B cell (primary cell): Measurements from ENCODE around the gene MED16. TPM values are rescaled to one million over a fixed set of nuclear protein-coding genes. Genes with fewer than 3 reads are reported as not detected.

Experiments
- ATAC-seq: fragments of 200-7000 bp; cut with Tn5 transposase; one replicate; pipeline ENCODE4 v1.10.0; 2021; ENCODE audit warnings: low read depth, mild to moderate bottlenecking, moderate number of reproducible peaks, moderate library complexity
- CTCF ChIA-PET: fragments of 350-600 bp; sonication (Branson Sonifier 250); formaldehyde crosslinking; loops from one replicate; lab custom pipeline; 2021; ENCODE audit warnings: antibody characterized with exemption, inconsistent platforms; lab: Charles Lee
- POLR2A ChIA-PET: fragments of 350-600 bp; sonication (Branson Sonifier 250); formaldehyde crosslinking; loops from one replicate; lab custom pipeline; 2021; ENCODE audit warnings: antibody characterized with exemption; lab: Charles Lee
- DNase-seq: peaks from one replicate; pipeline ENCODE4 v3.0.0; 2013
- H2AFZ ChIP-seq: 2 replicates; pipeline ENCODE4 v1.6.1; 2012; ENCODE audit warnings: mild to moderate bottlenecking, low read depth, low read length; ENCODE audit not compliant: insufficient read depth, poor library complexity, severe bottlenecking
- H3K27ac ChIP-seq, 2 donors: 1 replicate in 1 of 2; 2 replicates in 1 of 2; pipeline ENCODE4 v1.5.1; 2012 to 2013; ENCODE audit warnings: low read length in 2 of 2, mild to moderate bottlenecking in 2 of 2, moderate library complexity in 1 of 2
- H3K27me3 ChIP-seq, 4 experiments: fragments of 200-600 bp in 1 of 4; sonication (generic) in 1 of 4; replicated peaks in 1 of 4; 1 replicate in 2 of 4; 2 replicates in 2 of 4; pipeline versions ENCODE4 v1.6.1 to v1.7.0; 2013 to 2016; ENCODE audit warnings: low read length in 3 of 4, mild to moderate bottlenecking in 2 of 4, mixed read lengths in 1 of 4, moderate library complexity in 1 of 4; ENCODE audit not compliant: insufficient read depth in 4 of 4, control insufficient read depth in 3 of 4; ENCODE audit errors: control extremely low read depth in 1 of 4
- H3K36me3 ChIP-seq, 2 experiments: replicated peaks in 1 of 2; 1 replicate in 1 of 2; 2 replicates in 1 of 2; pipeline versions ENCODE4 v1.6.1 to v1.7.1; 2013; ENCODE audit warnings: low read length in 1 of 2; ENCODE audit not compliant: insufficient read depth in 2 of 2, control insufficient read depth in 1 of 2; ENCODE audit errors: control extremely low read depth in 1 of 2, extremely low read depth in 1 of 2
- H3K4me1 ChIP-seq, 2 donors: fragments of 200-600 bp in 1 of 2; sonication (generic) in 1 of 2; 1 replicate in 1 of 2; 2 replicates in 1 of 2; pipeline versions ENCODE4 v1.5.1 to v1.6.1; 2013 to 2017; ENCODE audit warnings: low read length in 2 of 2; ENCODE audit not compliant: control insufficient read depth in 2 of 2, insufficient read depth in 2 of 2
- H3K4me2 ChIP-seq: replicated peaks from 2 replicates; pipeline ENCODE3; 2012; ENCODE audit warnings: mild to moderate bottlenecking, low read depth, low read length; ENCODE audit not compliant: poor library complexity, severe bottlenecking
- H3K4me3 ChIP-seq, 5 experiments: fragments of 200-600 bp in 1 of 5; sonication (generic) in 1 of 5; 1 replicate in 3 of 5; 2 replicates in 2 of 5; pipeline versions ENCODE4 v1.5.1 to v1.7.0; 2011 to 2016; ENCODE audit warnings: low read length in 4 of 5, mild to moderate bottlenecking in 4 of 5, low read depth in 2 of 5, control low read depth in 1 of 5, moderate library complexity in 1 of 5; ENCODE audit not compliant: insufficient read depth in 1 of 5; ENCODE audit errors: control extremely low read depth in 1 of 5, extremely low read depth in 1 of 5
- H3K79me2 ChIP-seq: fragments of 200-600 bp; sonication (generic); one replicate; pipeline ENCODE4 v1.6.0; 2016; ENCODE audit warnings: low read length; ENCODE audit not compliant: control insufficient read depth, insufficient read depth
- H3K9ac ChIP-seq: fragments of 200-600 bp; sonication (generic); 2 replicates; pipeline ENCODE4 v1.6.1; 2017; ENCODE audit warnings: mild to moderate bottlenecking, low read length, moderate library complexity
- H3K9me3 ChIP-seq, 3 donors: one replicate each; pipeline versions ENCODE4 v1.6.1 to v1.7.1; 2013; ENCODE audit warnings: low read length in 2 of 3; ENCODE audit not compliant: control insufficient read depth in 2 of 3, insufficient read depth in 1 of 3; ENCODE audit errors: control extremely low read depth in 1 of 3
- H4K20me1 ChIP-seq: 2 replicates; pipeline ENCODE4 v1.6.0; 2012; ENCODE audit warnings: mild to moderate bottlenecking, low read length; ENCODE audit not compliant: insufficient read depth, control insufficient read depth, poor library complexity, severe bottlenecking
- H3K27ac Mint-ChIP-seq: one replicate; pipeline ENCODE4 v1.8.0; 2021; ENCODE audit warnings: mixed read lengths
- H3K27me3 Mint-ChIP-seq: one replicate; pipeline ENCODE4 v1.8.0; 2021; ENCODE audit warnings: mixed read lengths
- H3K4me1 Mint-ChIP-seq: one replicate; pipeline ENCODE4 v1.8.0; 2021; ENCODE audit warnings: mixed read lengths
- H3K4me3 Mint-ChIP-seq: one replicate; pipeline ENCODE4 v1.8.0; 2021; ENCODE audit warnings: mixed read lengths
- H3K9me3 Mint-ChIP-seq: one replicate; pipeline ENCODE4 v1.8.0; 2022; ENCODE audit warnings: mixed read lengths; ENCODE audit not compliant: insufficient read depth
- CTCF ChIP-seq: fragments of 200-600 bp; IDR thresholded peaks from one replicate; pipeline ENCODE4 v1.8.0; 2022; ENCODE audit warnings: antibody characterized with exemption, mild to moderate bottlenecking
- EZH2 ChIP-seq: IDR thresholded peaks from 2 replicates; pipeline ENCODE4 v1.6.1; 2012; ENCODE audit warnings: borderline replicate concordance, low read depth, mild to moderate bottlenecking, moderate library complexity, low read length; ENCODE audit not compliant: insufficient read depth, poor library complexity, severe bottlenecking
- WGBS: methylation state at CpG from one replicate; pipeline ENCODE4 v1.1.5; 2013; ENCODE audit warnings: missing lambda C conversion rate; ENCODE audit not compliant: insufficient coverage; 5-methylcytosine and 5-hydroxymethylcytosine counted together
- intact Hi-C: fragments of 100-400 bp; cut with micrococcal nuclease; formaldehyde crosslinking; loops from one replicate; pipeline ENCODE4 v1.10.0; 2022
- polyA plus RNA-seq: library from polyadenylated mRNA; depleted of rRNA; stranded (reverse); fragments of >200 nt; gene quantifications from 2 replicates; pipeline ENCODE4 v1.2.3, GENCODE V29; 2012
- total RNA-seq, 2 donors: library from RNA; stranded (reverse); fragments of 120-200 nt in 1 of 2; gene quantifications; 1 replicate in 1 of 2; 2 replicates in 1 of 2; pipeline versions ENCODE4 v1.2.3 to v1.2.4, GENCODE V29; 2013 to 2022

The MED16 gene
- total and polyA plus RNA-seq, 2 donors (not counting 1 experiment from before 2014, with no cell fraction given): 85.0 to 85.3 TPM

GRCh38 chr19:940591-941291 lies 47.8 kb upstream of the MED16 start:
- Histone ChIP-seq H2AFZ (peak overlapping the region; percentile 72), H3K27ac (peak overlapping the region; percentile 3 to 77), H3K4me1 (peaks cover 19 to 36% of the 10 kb centered on the region in 2 donors), H3K9ac (peak overlapping the region; percentile 66), H3K27me3 (no peaks in the 10 kb centered on the region), H3K4me3 (peak overlapping the region in 4 of 5 experiments; percentile 23 to 60 (median 48)), H4K20me1 (peaks cover 25% of the 10 kb centered on the region), H3K9me3 (peaks cover 0 to 22% (median 3%) of the 10 kb centered on the region in 3 donors), H3K4me2 (peak overlapping the region; percentile 96), H3K36me3 (peaks cover 2 to 3% of the 10 kb centered on the region in 2 experiments), H3K79me2 (peaks cover 42% of the 10 kb centered on the region)
- H3K9me3 Mint-ChIP-seq: peaks cover 2% of the 10 kb centered on the region
- intact Hi-C loops: loop anchor here (1.0 kb wide), 1 partner anchor 15 kb away; no protein-coding TSS in a partner anchor
- peaks cover 39% of the 10 kb centered on the region for H3K4me1 Mint-ChIP-seq
- ATAC-seq (peak; percentile 69), DNase-seq (peak; percentile 84)
- H3K4me3 Mint-ChIP-seq: peak overlapping the region; percentile 86
- ChIA-PET CTCF (interaction anchor here (3.1 kb wide), 1 partner anchor 17 kb away, joined by 16 read pairs; no protein-coding TSS in a partner anchor), POLR2A (interaction anchor here (0.7 to 1.0 kb wide), 3 partner anchors 8 to 17 kb away, joined by 3 to 4 read pairs (median 3); no protein-coding TSS in a partner anchor)
- H3K27me3 Mint-ChIP-seq: no peaks in the 10 kb centered on the region
- TF ChIP-seq CTCF: no peak
- TF ChIP-seq EZH2: no peak
- 1% methylated on average over 64 of the region's 64 CpGs for WGBS
- H3K27ac Mint-ChIP-seq: peak overlapping the region; percentile 81

DNA sequence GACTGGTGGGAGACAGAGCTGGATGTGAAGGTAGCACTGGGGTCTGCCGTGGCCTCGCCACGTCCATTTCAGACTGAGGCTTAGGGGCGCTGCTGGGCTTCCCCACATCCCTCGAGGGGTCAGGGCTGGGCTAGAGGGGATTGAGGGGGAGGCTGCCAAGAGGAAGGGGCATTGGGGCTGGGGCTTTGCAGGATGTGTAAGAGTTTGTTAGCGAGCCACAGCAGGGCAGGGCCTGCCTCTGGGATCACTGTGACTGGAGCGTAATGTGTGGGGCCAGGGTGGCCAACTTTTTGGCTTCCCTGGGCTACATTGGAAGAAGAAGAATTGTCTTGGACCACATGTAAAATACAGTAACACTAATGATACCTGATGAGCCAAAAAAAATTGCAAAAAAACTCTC lies 46.9 kb upstream of the MED16 start:
- TF ChIP-seq EZH2: no peak
- no peak for TF ChIP-seq CTCF
- Mint-ChIP-seq H3K4me3 (peak overlapping the region; percentile 79), H3K27ac (peak overlapping the region; percentile 76), H3K4me1 (peaks cover 42% of the 10 kb centered on the region), H3K9me3 (peaks cover 2% of the 10 kb centered on the region), H3K27me3 (no peaks in the 10 kb centered on the region)
- Histone ChIP-seq H3K4me1 (peaks cover 21 to 41% of the 10 kb centered on the region in 2 donors), H4K20me1 (peaks cover 25% of the 10 kb centered on the region), H3K36me3 (peaks cover 2 to 3% of the 10 kb centered on the region in 2 experiments), H3K79me2 (peaks cover 44% of the 10 kb centered on the region), H3K9me3 (peaks cover 0 to 22% (median 3%) of the 10 kb centered on the region in 3 donors), H3K4me2 (peak overlapping the region; percentile 96), H3K9ac (no peak overlapping the region), H3K27ac (peak overlapping the region in 1 of 2 donors; percentile 77), H3K4me3 (no peak overlapping the region), H3K27me3 (no peaks in the 10 kb centered on the region), H2AFZ (no peak overlapping the region)
- no peak for ATAC-seq
- ChIA-PET CTCF (interaction anchor here (1.1 to 3.1 kb wide), 2 partner anchors 16 to 304 kb away, joined by 3 to 16 read pairs; no protein-coding TSS in a partner anchor), POLR2A (interaction anchor here (0.9 to 1.0 kb wide), 2 partner anchors 9 to 16 kb away, joined by 3 read pairs; no protein-coding TSS in a partner anchor)
- intact Hi-C loops: no loop called here
- DNase-seq: no peak
- 100% methylated on average over 5 of the region's 7 CpGs for whole genome bisulfite sequencing
